HTERT RPE-1 (cell line): ENCODE data around the gene SLC2A3.
"Not testable (repeated sequence)": the region's sequence is repeated elsewhere in the genome, so short reads cannot be mapped to it uniquely, and the experiment has no call there.

Experiments
- in situ Hi-C: fragments of 300-500 bp; cut with MboI; formaldehyde crosslinking; loops from 4 replicates; pipeline ENCODE4 v1.14.3; 2020; ENCODE audit warnings: low sequenced_read_pairs

Gene SLC2A3

GRCh38 chr12:7935590-7936581 lies at the start of gene SLC2A3:
SLC2A3 (minus strand) TSS chr12:7936187; CDS start chr12:7936034, 153 bp downstream.
- in situ Hi-C loops, result no loop called here

DNA sequence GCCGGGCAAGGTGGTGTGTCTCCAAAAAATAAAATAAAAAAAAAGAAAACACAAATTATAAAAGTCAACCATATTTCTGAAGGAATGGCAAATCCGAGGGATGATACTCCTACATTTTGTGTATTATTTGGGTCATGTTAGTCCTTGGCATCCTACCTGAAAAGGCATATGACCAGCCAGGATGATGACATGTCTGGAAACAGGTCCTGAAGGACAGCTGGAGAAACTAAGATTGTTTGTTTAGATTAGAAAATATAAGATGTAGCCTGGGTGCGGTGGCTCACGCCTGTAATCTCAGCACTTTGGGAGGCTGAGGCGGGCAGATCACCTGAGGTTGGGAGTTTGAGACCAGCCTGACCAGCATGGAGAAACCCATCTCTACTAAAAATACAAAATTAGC lies 48.9 kb upstream of the SLC2A3 start:
- in situ Hi-C loops, result no loop called here

- in situ Hi-C loops, result not testable (repeated sequence)
Measured at GRCh38 chr12:7983460-7983859, 47.5 kb upstream of the SLC2A3 start.

DNA sequence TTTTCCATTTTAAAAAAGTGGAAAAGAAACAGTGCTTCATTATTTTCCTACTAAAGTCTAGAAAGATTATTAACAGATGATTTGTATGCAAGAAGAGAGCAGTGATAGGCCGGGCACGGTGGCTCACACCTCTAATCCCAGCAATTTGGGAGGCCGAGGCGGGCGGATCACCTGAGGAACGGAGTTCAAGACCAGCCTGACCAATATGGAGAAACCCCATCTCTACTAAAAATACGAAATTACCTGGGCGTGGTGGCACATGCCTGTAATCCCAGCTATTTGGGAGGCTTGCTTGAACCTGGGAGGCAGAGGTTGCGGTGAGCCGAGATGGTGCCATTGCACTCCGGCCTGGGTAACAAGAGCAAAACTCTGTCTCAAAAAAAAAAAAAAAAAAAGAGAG lies 47.0 kb upstream of the SLC2A3 start:
- in situ Hi-C loops, result not testable (repeated sequence)

GRCh38 chr12:7982332-7982735 lies 46.3 kb upstream of the SLC2A3 start:
- in situ Hi-C loops, result not testable (repeated sequence)

GRCh38 chr12:7981446-7981845 lies 45.5 kb upstream of the SLC2A3 start:
- in situ Hi-C loops, result no loop called here

DNA sequence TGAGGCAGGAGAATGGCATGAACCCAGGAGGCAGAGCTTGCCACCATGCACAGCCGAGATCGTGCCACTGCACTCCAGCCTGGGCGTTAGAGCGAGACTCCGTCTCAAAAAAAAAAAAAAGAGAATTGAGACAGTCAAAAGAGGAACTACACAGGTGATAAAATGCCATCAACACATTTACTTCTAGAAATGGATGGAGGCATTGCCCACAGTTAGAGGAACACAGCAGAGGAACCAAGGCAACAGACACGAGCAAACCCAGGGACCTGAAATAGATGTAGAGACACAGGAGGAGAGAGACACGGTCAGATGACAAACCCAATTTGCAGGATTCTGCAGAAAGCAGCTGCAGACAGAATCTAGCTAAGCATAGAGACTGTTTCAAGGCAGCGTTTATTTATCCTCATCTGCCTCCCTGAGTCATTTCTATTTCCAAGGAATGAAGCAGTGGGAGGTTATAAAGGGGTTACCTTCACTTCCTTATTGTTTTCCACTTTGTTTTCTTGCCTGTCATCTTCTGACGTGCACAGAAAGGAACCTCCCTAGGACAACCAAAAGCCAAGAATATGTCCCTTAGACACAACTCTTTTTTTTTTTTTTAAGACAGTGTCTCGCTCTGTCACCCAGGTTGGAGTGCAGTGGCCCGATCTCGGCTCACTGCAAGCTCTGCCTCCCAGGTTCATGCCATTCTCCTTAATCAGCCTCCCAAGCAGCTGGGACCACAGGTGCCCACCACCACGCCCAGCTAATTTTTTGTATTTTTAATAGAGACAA lies 41.6 kb upstream of the SLC2A3 start:
- in situ Hi-C loops, result not testable (repeated sequence)

GRCh38 chr12:7973457-7973825 lies 37.5 kb upstream of the SLC2A3 start:
- in situ Hi-C loops, result no loop called here

GRCh38 chr12:7972734-7973456 lies 36.9 kb upstream of the SLC2A3 start:
- in situ Hi-C loops, result no loop called here

DNA sequence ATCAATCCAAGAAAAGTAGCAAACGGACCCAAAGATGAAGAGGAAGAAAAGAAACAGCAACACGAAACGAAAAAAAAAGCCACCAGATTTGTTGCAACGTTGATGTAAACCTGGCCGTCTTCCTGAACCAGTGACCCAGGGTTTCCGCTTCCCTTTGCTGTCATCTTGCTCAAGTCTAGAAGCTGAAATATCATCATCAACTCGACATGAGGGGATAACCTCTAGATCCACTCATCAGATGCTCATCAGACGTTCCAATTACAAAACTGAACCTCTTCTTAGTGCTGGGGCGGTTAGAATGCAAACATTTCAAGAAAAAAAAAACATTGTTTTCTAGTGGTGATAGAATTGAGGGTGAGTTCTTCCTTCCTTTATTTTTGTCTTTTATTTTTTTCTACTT lies 36.3 kb upstream of the SLC2A3 start:
- in situ Hi-C loops, result not testable (repeated sequence)

DNA sequence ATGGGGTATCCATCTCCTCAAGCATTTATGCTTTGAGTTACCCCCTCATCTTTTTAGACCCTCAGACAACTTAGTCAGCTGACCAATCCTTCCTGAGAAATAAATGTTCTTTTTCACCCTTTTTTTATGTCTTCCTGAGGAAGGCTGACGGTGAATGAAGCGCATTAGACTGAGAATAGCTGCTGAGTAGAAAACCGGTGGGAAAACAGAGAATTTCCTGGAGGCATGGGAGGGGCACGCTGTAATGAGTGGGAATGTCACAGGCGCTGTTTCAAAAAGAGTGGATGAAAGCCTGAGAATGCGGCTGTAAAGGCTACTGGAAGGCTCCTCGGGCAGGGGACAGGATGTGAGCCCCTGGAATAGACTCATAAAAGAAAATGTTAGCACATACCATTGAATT lies 35.8 kb upstream of the SLC2A3 start:
- in situ Hi-C loops, result not testable (repeated sequence)

- in situ Hi-C loops, result no loop called here
Measured at GRCh38 chr12:7970475-7971252, 34.7 kb upstream of the SLC2A3 start.

DNA sequence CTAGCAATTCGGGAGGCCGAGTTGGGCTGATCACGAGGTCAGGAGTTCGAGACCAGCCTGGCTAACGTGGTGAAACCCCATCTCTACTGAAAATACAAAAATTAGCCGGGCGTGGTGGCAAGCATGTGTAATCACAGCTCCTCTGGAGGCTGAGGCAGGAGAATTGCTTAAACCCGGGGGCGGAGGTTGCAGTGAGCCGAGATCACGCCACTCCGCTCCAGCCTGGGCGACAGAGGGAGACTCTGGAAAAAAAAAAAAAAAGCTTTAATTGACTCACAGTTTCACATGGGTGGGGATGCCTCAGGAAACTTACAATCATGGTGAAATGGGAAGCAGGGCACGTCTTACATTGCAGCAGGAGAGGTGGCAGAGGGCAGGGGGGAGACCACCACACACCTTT lies 30.6 kb upstream of the SLC2A3 start:
- in situ Hi-C loops, result no loop called here

GRCh38 chr12:7964669-7965068 lies 28.7 kb upstream of the SLC2A3 start:
- in situ Hi-C loops, result not testable (repeated sequence)

GRCh38 chr12:7961395-7962178 lies 25.6 kb upstream of the SLC2A3 start:
- in situ Hi-C loops, result no loop called here

GRCh38 chr12:7959701-7960121 lies 23.7 kb upstream of the SLC2A3 start:
- in situ Hi-C loops, result no loop called here

GRCh38 chr12:7959278-7959677 lies 23.3 kb upstream of the SLC2A3 start:
- in situ Hi-C loops, result no loop called here

- in situ Hi-C loops, result not testable (repeated sequence)
Measured at GRCh38 chr12:7954877-7955276, 18.9 kb upstream of the SLC2A3 start.

GRCh38 chr12:7954418-7954817 lies 18.4 kb upstream of the SLC2A3 start:
- in situ Hi-C loops, result not testable (repeated sequence)

DNA sequence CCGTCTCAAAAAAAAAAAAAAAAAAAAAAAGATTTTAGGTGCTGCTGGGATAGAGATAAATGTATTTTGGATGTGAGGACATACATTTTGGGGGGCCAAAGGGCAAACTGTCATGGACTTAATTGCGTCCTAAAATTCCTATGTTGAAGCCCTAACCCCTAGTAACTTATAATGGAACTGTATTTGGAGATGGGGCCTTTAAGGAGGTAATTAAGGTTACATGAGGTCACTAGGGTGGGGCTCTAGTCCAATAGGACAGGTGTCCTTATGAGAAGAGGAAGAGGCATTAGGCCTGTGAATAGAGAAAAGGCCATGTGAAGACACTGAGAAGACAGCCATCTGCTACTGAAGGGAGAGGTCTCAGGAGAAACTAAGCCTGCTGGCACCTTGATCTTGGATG lies 17.9 kb upstream of the SLC2A3 start:
- in situ Hi-C loops, result not testable (repeated sequence)
